CD4-positive, alpha-beta memory T cell (primary cell): ENCODE measurements around the gene ANKMY1. TPM values are rescaled to one million over a fixed set of nuclear protein-coding genes. Genes with fewer than 3 reads are reported as not detected.
A peak's percentile ranks its signal among the peaks of the same experiment; 100 is the strongest.

Source experiments
- CTCF ChIA-PET: fragments of 350-600 bp; sonication (Branson Sonifier 250); formaldehyde crosslinking; loops from one replicate; lab custom pipeline; 2021; ENCODE audit warnings: inconsistent platforms; ENCODE audit not compliant: partially characterized antibody; lab: Charles Lee
- POLR2A ChIA-PET: fragments of 350-600 bp; sonication (Branson Sonifier 250); formaldehyde crosslinking; loops from one replicate; lab custom pipeline; 2021; ENCODE audit not compliant: partially characterized antibody; lab: Charles Lee
- DNase-seq, 5 donors: peaks; one replicate each; pipeline versions ENCODE4 v3.0.0 to v3.0.0-alpha.2; 2020 to 2022; ENCODE audit warnings: mixed read lengths in 1 of 5
- H3K27ac ChIP-seq: one replicate; pipeline ENCODE4 v1.7.0; 2013; ENCODE audit warnings: low read depth, low read length
- H3K27me3 ChIP-seq: 2 replicates; pipeline ENCODE4 v1.7.0; 2013; ENCODE audit warnings: mild to moderate bottlenecking, low read length, moderate library complexity; ENCODE audit not compliant: insufficient read depth
- H3K36me3 ChIP-seq: 2 replicates; pipeline ENCODE4 v1.7.0; 2013; ENCODE audit warnings: mild to moderate bottlenecking, low read length, moderate library complexity; ENCODE audit not compliant: insufficient read depth
- H3K4me1 ChIP-seq: 2 replicates; pipeline ENCODE4 v1.7.0; 2013; ENCODE audit warnings: mild to moderate bottlenecking, low read length, moderate library complexity; ENCODE audit not compliant: insufficient read depth
- H3K4me3 ChIP-seq, 2 donors: one replicate each; pipeline ENCODE4 v1.7.0; 2013; ENCODE audit warnings: low read length in 2 of 2, mild to moderate bottlenecking in 1 of 2
- H3K9me3 ChIP-seq, 2 donors: one replicate each; pipeline ENCODE4 v1.7.0; 2013; ENCODE audit warnings: low read length in 2 of 2, control low read depth in 1 of 2; ENCODE audit not compliant: control insufficient read depth in 1 of 2
- H3K27ac Mint-ChIP-seq, 7 donors: one replicate each; pipeline ENCODE4 v1.8.0; 2020 to 2021; ENCODE audit warnings: mixed read lengths in 7 of 7, mild to moderate bottlenecking in 6 of 7, inconsistent platforms in 3 of 7, moderate library complexity in 3 of 7
- H3K27me3 Mint-ChIP-seq, 2 donors: one replicate each; pipeline ENCODE4 v1.8.0; 2020 to 2021; ENCODE audit warnings: mixed read lengths in 2 of 2
- H3K36me3 Mint-ChIP-seq, 2 donors: one replicate each; pipeline ENCODE4 v1.8.0; 2020 to 2021; ENCODE audit warnings: mixed read lengths in 2 of 2, inconsistent platforms in 1 of 2, mild to moderate bottlenecking in 1 of 2
- H3K4me1 Mint-ChIP-seq, 4 donors: one replicate each; pipeline ENCODE4 v1.8.0; 2020 to 2021; ENCODE audit warnings: mixed read lengths in 4 of 4, mild to moderate bottlenecking in 1 of 4
- H3K4me3 Mint-ChIP-seq, 8 donors: one replicate each; pipeline ENCODE4 v1.8.0; 2020 to 2021; ENCODE audit warnings: mixed read lengths in 8 of 8, mild to moderate bottlenecking in 7 of 8, moderate library complexity in 6 of 8, inconsistent platforms in 3 of 8
- H3K9me3 Mint-ChIP-seq, 8 donors: one replicate each; pipeline ENCODE4 v1.8.0; 2020 to 2021; ENCODE audit warnings: mixed read lengths in 8 of 8, mild to moderate bottlenecking in 5 of 8, inconsistent platforms in 3 of 8, moderate library complexity in 1 of 8
- intact Hi-C: fragments of 100-400 bp; cut with micrococcal nuclease; formaldehyde crosslinking; loops from one replicate; pipeline ENCODE4 v1.15.1; 2023
- polyA plus RNA-seq, 2 donors: library from polyadenylated mRNA; unstranded; fragments of 300-500 nt; fragmentation: Illumina TruSeq; gene quantifications; one replicate each; pipeline ENCODE4 v1.2.3, GENCODE V29; 2021
- total RNA-seq, 2 experiments: library from RNA; stranded (reverse); gene quantifications; one replicate each; pipeline ENCODE4 v1.2.3, GENCODE V29; 2021

ANKMY1 gene
- total and polyA plus RNA-seq, 4 experiments from 2014 or later: 9.4 to 84.8 (median 43.3) TPM

- peaks cover 38% of the 10 kb centered on the region for H3K4me1 ChIP-seq
- peak within 1 kb of the TSS; percentile 95 to 98 (median 96) for H3K27ac Mint-ChIP-seq
These were observed 28.6 kb upstream of the ANKMY1 start, which contains the start of gene CAPN10 for GRCh38 chr2:240586198-240586918. CAPN10 (plus strand) TSS chr2:240586734; CDS start chr2:240586912, 178 bp downstream.

GRCh38 chr2:240585681-240586197 lies 28.0 kb upstream of the ANKMY1 start:
- H3K9me3 Mint-ChIP-seq: peaks cover 0 to 1% (median 0%) of the 10 kb centered on the region in 8 donors
- Histone ChIP-seq H3K4me3 (peak overlapping the region; percentile 63 to 99), H3K27me3 (no peaks in the 10 kb centered on the region), H3K36me3 (peaks cover 13% of the 10 kb centered on the region), H3K9me3 (no peaks in the 10 kb centered on the region), H3K4me1 (peaks cover 42% of the 10 kb centered on the region), H3K27ac (peak overlapping the region; percentile 80)
- intact Hi-C loops: loop anchor here (1.0 to 2.0 kb wide), 4 partner anchors 19 to 71 kb away; no protein-coding TSS in a partner anchor
- peaks cover 25 to 33% of the 10 kb centered on the region in 2 donors for H3K36me3 Mint-ChIP-seq
- ChIA-PET POLR2A (interaction anchor here (0.9 to 7.7 kb wide), 14 partner anchors 9 to 729 kb away, joined by 3 to 461 read pairs (median 4); partner anchors contain the start of genes DUSP28, GPR35, HDLBP and MTERF4), CTCF (interaction anchor here (0.7 to 5.3 kb wide), 10 partner anchors 8 to 254 kb away, joined by 3 to 61 read pairs (median 6); partner anchors contain the start of genes ANKMY1 and GPR35)
- H3K27me3 Mint-ChIP-seq: no peaks in the 10 kb centered on the region
- peak overlapping the region; percentile 90 to 97 (median 94) for H3K4me3 Mint-ChIP-seq
- DNase-seq: peak in 1 of 5 donors; percentile 38
- H3K4me1 Mint-ChIP-seq: peaks cover 25 to 63% (median 44%) of the 10 kb centered on the region in 4 donors
- H3K27ac Mint-ChIP-seq: peak overlapping the region; percentile 95 to 98 (median 96)

More at GRCh38 chr2:240586198-240586918, 28.6 kb upstream of the ANKMY1 start, which contains the start of gene CAPN10:
- CTCF ChIA-PET: interaction anchor here (0.7 to 5.3 kb wide), 11 partner anchors 9 to 254 kb away, joined by 3 to 61 read pairs (median 6); partner anchors contain the start of genes ANKMY1, GPR35 and RNPEPL1
- Histone ChIP-seq H3K9me3 (no peaks in the 10 kb centered on the region), H3K36me3 (peaks cover 19% of the 10 kb centered on the region), H3K4me3 (peak within 1 kb of the TSS; percentile 63 to 99), H3K27me3 (no peaks in the 10 kb centered on the region), H3K27ac (peak within 1 kb of the TSS; percentile 80)
- peak; percentile 96 to 98 (median 97) for DNase-seq
- Mint-ChIP-seq H3K4me1 (peaks cover 25 to 63% (median 44%) of the 10 kb centered on the region in 4 donors), H3K4me3 (peak within 1 kb of the TSS; percentile 93 to 98 (median 96)), H3K27me3 (no peaks in the 10 kb centered on the region), H3K9me3 (peaks cover 0 to 1% (median 0%) of the 10 kb centered on the region in 8 donors), H3K36me3 (peaks cover 20 to 39% of the 10 kb centered on the region in 2 donors)
- intact Hi-C loops: loop anchor here (1.0 to 2.0 kb wide), 4 partner anchors 20 to 72 kb away; no protein-coding TSS in a partner anchor
- POLR2A ChIA-PET: interaction anchor here (0.9 to 7.7 kb wide), 16 partner anchors 8 to 1031 kb away, joined by 3 to 461 read pairs (median 4); partner anchors contain the start of genes DUSP28, GPR35, HDLBP and MTERF4

- H3K27me3 Mint-ChIP-seq: no peaks in the 10 kb centered on the region
- Histone ChIP-seq H3K36me3 (peaks cover 12% of the 10 kb centered on the region), H3K27me3 (no peaks in the 10 kb centered on the region), H3K4me1 (peaks cover 48% of the 10 kb centered on the region), H3K4me3 (peak overlapping the region in 1 of 2 donors; percentile 99), H3K9me3 (no peaks in the 10 kb centered on the region), H3K27ac (peak overlapping the region; percentile 80)
- intact Hi-C loops: no loop called here
- POLR2A ChIA-PET: interaction anchor here (1.4 to 7.7 kb wide), 6 partner anchors 16 to 730 kb away, joined by 4 to 461 read pairs (median 8); partner anchors contain the start of genes DUSP28, GPR35, HDLBP and RNPEPL1
- H3K9me3 Mint-ChIP-seq: peaks cover 0 to 2% (median 0%) of the 10 kb centered on the region in 8 donors
- H3K27ac Mint-ChIP-seq: peak overlapping the region in 6 of 7 donors; percentile 46 to 97 (median 75)
- peak overlapping the region; percentile 61 to 97 (median 92) for H3K4me3 Mint-ChIP-seq
- H3K4me1 Mint-ChIP-seq: peaks cover 26 to 66% (median 49%) of the 10 kb centered on the region in 4 donors
- CTCF ChIA-PET: interaction anchor here (1.2 to 5.3 kb wide), 8 partner anchors 14 to 71 kb away, joined by 4 to 61 read pairs (median 9); partner anchors contain the start of genes ANKMY1, DUSP28 and GPR35
- DNase-seq: no peak
- peaks cover 29 to 34% of the 10 kb centered on the region in 2 donors for H3K36me3 Mint-ChIP-seq
These were observed 27.3 kb upstream of the ANKMY1 start for GRCh38 chr2:240585101-240585500.

- peaks cover 54% of the 10 kb centered on the region for H3K4me1 ChIP-seq
- peaks cover 0 to 2% (median 0%) of the 10 kb centered on the region in 8 donors for H3K9me3 Mint-ChIP-seq
- no peak overlapping the region for H3K4me3 ChIP-seq
- ChIA-PET POLR2A (interaction anchor here (5.1 to 7.7 kb wide), 2 partner anchors 16 to 39 kb away, joined by 69 to 461 read pairs; partner anchors contain the start of genes DUSP28, GPR35 and RNPEPL1), CTCF (interaction anchor here (1.5 to 5.3 kb wide), 4 partner anchors 18 to 70 kb away, joined by 4 to 61 read pairs (median 36); partner anchors contain the start of genes ANKMY1 and DUSP28)
- peaks cover 29 to 39% of the 10 kb centered on the region in 2 donors for H3K36me3 Mint-ChIP-seq
- H3K9me3 ChIP-seq: no peaks in the 10 kb centered on the region
- peak overlapping the region in 4 of 7 donors; percentile 46 to 83 (median 70) for H3K27ac Mint-ChIP-seq
- no peak overlapping the region for H3K27ac ChIP-seq
- DNase-seq: peak in 1 of 5 donors; percentile 35
- H3K4me1 Mint-ChIP-seq: peaks cover 31 to 72% (median 54%) of the 10 kb centered on the region in 4 donors
- intact Hi-C loops: no loop called here
- no peaks in the 10 kb centered on the region for H3K27me3 ChIP-seq
- peaks cover 7% of the 10 kb centered on the region for H3K36me3 ChIP-seq
- H3K27me3 Mint-ChIP-seq: no peaks in the 10 kb centered on the region
- H3K4me3 Mint-ChIP-seq: peak overlapping the region; percentile 46 to 97 (median 72)
These were observed 26.8 kb upstream of the ANKMY1 start for GRCh38 chr2:240584486-240585031.

GRCh38 chr2:240583774-240584173 lies 26.0 kb upstream of the ANKMY1 start:
- Histone ChIP-seq H3K27ac (no peak overlapping the region), H3K27me3 (no peaks in the 10 kb centered on the region), H3K9me3 (no peaks in the 10 kb centered on the region), H3K36me3 (peaks cover 3% of the 10 kb centered on the region), H3K4me1 (peaks cover 56% of the 10 kb centered on the region), H3K4me3 (no peak overlapping the region)
- peak in 1 of 5 donors; percentile 22 for DNase-seq
- peaks cover 24 to 37% of the 10 kb centered on the region in 2 donors for H3K36me3 Mint-ChIP-seq
- intact Hi-C loops: no loop called here
- ChIA-PET POLR2A (interaction anchor here (7.7 kb wide), 1 partner anchor 16 kb away, joined by 461 read pairs; the partner anchor contains the start of genes DUSP28 and RNPEPL1), CTCF (interaction anchor here (1.5 to 4.2 kb wide), 2 partner anchors 23 to 70 kb away, joined by 4 to 46 read pairs; partner anchors contain the start of gene DUSP28)
- peaks cover 33 to 74% (median 58%) of the 10 kb centered on the region in 4 donors for H3K4me1 Mint-ChIP-seq
- peaks cover 0 to 2% (median 0%) of the 10 kb centered on the region in 8 donors for H3K9me3 Mint-ChIP-seq
- H3K27ac Mint-ChIP-seq: peak overlapping the region in 2 of 7 donors; percentile 7 to 36
- no peaks in the 10 kb centered on the region for H3K27me3 Mint-ChIP-seq
- H3K4me3 Mint-ChIP-seq: no peak overlapping the region

- H3K36me3 Mint-ChIP-seq: peaks cover 20 to 30% of the 10 kb centered on the region in 2 donors
- Histone ChIP-seq H3K4me1 (peaks cover 50% of the 10 kb centered on the region), H3K27me3 (no peaks in the 10 kb centered on the region), H3K4me3 (no peak overlapping the region), H3K36me3 (peaks cover 13% of the 10 kb centered on the region), H3K27ac (no peak overlapping the region), H3K9me3 (no peaks in the 10 kb centered on the region)
- ChIA-PET POLR2A (interaction anchor here (7.7 kb wide), 1 partner anchor 15 kb away, joined by 461 read pairs; the partner anchor contains the start of genes DUSP28 and RNPEPL1), CTCF (interaction anchor here (1.0 to 1.6 kb wide), 3 partner anchors 16 to 69 kb away, joined by 3 to 6 read pairs (median 5); no protein-coding TSS in a partner anchor)
- no peaks in the 10 kb centered on the region for H3K27me3 Mint-ChIP-seq
- no peak for DNase-seq
- no peak overlapping the region for H3K4me3 Mint-ChIP-seq
- peaks cover 0 to 2% (median 0%) of the 10 kb centered on the region in 8 donors for H3K9me3 Mint-ChIP-seq
- intact Hi-C loops: no loop called here
- peak overlapping the region in 2 of 7 donors; percentile 7 to 76 for H3K27ac Mint-ChIP-seq
- H3K4me1 Mint-ChIP-seq: peaks cover 23 to 70% (median 51%) of the 10 kb centered on the region in 4 donors
These were observed 25.0 kb upstream of the ANKMY1 start for GRCh38 chr2:240582781-240583180.
